Ectodermal cell (in vitro differentiated cells): ENCODE data around the gene NPEPPS. TPM values are rescaled to one million over a fixed set of nuclear protein-coding genes. Genes with fewer than 3 reads are reported as not detected.
"Not testable (repeated sequence)": the region's sequence is repeated elsewhere in the genome, so short reads cannot be mapped to it uniquely, and the experiment has no call there.

Experiments
- H3K27ac ChIP-seq: 2 replicates; pipeline ENCODE4 v1.7.0; 2013; ENCODE audit warnings: mild to moderate bottlenecking, low read depth, low read length; ENCODE audit not compliant: insufficient read depth, poor library complexity, severe bottlenecking
- H3K27me3 ChIP-seq: 2 replicates; pipeline ENCODE4 v1.7.0; 2013; ENCODE audit warnings: mild to moderate bottlenecking, low read length; ENCODE audit not compliant: insufficient read depth, control insufficient read depth, poor library complexity, severe bottlenecking
- H3K36me3 ChIP-seq: one replicate; pipeline ENCODE4 v1.7.0; 2013; ENCODE audit warnings: low read length; ENCODE audit not compliant: control insufficient read depth, insufficient read depth
- H3K4me1 ChIP-seq: one replicate; pipeline ENCODE4 v1.7.0; 2013; ENCODE audit warnings: low read length; ENCODE audit not compliant: control insufficient read depth, insufficient read depth
- H3K4me3 ChIP-seq: 2 replicates; pipeline ENCODE4 v1.7.0; 2013; ENCODE audit warnings: low read depth, low read length, control low read depth; ENCODE audit not compliant: insufficient read depth
- H3K9me3 ChIP-seq: 2 replicates; pipeline ENCODE4 v1.7.0; 2013; ENCODE audit warnings: mild to moderate bottlenecking, low read length, moderate library complexity; ENCODE audit not compliant: control insufficient read depth
- WGBS, 2 experiments: methylation state at CpG; one replicate each; pipeline ENCODE4 v1.1.7; 2013; ENCODE audit warnings: missing lambda C conversion rate in 2 of 2; 5-methylcytosine and 5-hydroxymethylcytosine counted together
- polyA plus RNA-seq, 4 experiments: library from polyadenylated mRNA; stranded (reverse); fragments of 50-300 nt; gene quantifications; one replicate each; pipeline ENCODE4 v1.2.3, GENCODE V29; 2013

NPEPPS gene, protein sequence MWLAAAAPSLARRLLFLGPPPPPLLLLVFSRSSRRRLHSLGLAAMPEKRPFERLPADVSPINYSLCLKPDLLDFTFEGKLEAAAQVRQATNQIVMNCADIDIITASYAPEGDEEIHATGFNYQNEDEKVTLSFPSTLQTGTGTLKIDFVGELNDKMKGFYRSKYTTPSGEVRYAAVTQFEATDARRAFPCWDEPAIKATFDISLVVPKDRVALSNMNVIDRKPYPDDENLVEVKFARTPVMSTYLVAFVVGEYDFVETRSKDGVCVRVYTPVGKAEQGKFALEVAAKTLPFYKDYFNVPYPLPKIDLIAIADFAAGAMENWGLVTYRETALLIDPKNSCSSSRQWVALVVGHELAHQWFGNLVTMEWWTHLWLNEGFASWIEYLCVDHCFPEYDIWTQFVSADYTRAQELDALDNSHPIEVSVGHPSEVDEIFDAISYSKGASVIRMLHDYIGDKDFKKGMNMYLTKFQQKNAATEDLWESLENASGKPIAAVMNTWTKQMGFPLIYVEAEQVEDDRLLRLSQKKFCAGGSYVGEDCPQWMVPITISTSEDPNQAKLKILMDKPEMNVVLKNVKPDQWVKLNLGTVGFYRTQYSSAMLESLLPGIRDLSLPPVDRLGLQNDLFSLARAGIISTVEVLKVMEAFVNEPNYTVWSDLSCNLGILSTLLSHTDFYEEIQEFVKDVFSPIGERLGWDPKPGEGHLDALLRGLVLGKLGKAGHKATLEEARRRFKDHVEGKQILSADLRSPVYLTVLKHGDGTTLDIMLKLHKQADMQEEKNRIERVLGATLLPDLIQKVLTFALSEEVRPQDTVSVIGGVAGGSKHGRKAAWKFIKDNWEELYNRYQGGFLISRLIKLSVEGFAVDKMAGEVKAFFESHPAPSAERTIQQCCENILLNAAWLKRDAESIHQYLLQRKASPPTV
- 160 TPM for polyA plus RNA-seq (2013, experiment 1 of 4)
- polyA plus RNA-seq (2013, experiment 2 of 4): 169 TPM
- 101 TPM for polyA plus RNA-seq (2013, experiment 3 of 4)
- 122 TPM for polyA plus RNA-seq (2013, experiment 4 of 4)

- 19% methylated on average over 50 to 51 of the region's 60 CpGs for WGBS, 2 experiments
- not testable (repeated sequence) for H3K36me3 ChIP-seq, H3K27me3 ChIP-seq, H3K9me3 ChIP-seq, H3K4me1 ChIP-seq
- peak within 1 kb of the TSS; percentile 60 for H3K4me3 ChIP-seq
- H3K27ac ChIP-seq: peak within 1 kb of the TSS; percentile 72
Observed at GRCh38 chr17:47530557-47531232, at the start of gene NPEPPS. TSS of gene NPEPPS (plus strand) at chr17:47531108. CDS start at chr17:47531301, 193 bp downstream.

- 16% methylated on average over 13 to 14 of the region's 15 CpGs for WGBS, 2 experiments
- H3K36me3 ChIP-seq, H3K27ac ChIP-seq, H3K4me1 ChIP-seq, H3K9me3 ChIP-seq, H3K27me3 ChIP-seq: not testable (repeated sequence)
- H3K4me3 ChIP-seq: peak overlapping the region; percentile 54
Observed at GRCh38 chr17:47491841-47492212, 39.1 kb upstream of the NPEPPS start.

DNA sequence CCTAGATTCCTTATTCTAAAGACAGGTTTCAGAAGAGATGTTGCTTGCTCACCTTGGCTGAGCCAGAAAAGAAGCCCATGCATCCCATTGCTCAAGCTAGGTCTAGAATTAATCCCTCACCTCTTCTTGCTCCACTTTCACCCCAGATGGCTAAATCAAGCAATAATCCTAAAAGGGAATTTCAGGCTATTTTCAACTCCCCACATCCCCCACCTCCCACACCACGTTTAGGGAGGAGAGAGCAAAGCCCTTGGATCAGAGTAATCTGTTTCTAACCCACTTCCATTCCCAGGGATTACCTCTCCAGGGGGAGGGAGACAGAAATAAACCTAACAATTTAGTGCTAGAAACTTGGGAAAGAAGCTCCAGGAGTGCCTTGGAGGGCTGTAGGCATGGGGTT, 31.8 kb upstream of the NPEPPS start:
- not testable (repeated sequence) for H3K4me1 ChIP-seq, H3K27me3 ChIP-seq, H3K36me3 ChIP-seq, H3K27ac ChIP-seq, H3K9me3 ChIP-seq, H3K4me3 ChIP-seq
- no CpG with 5 or more reads among the region's 1 CpG for WGBS, 2 experiments

- not testable (repeated sequence) for H3K4me3 ChIP-seq, H3K36me3 ChIP-seq, H3K27ac ChIP-seq, H3K4me1 ChIP-seq, H3K9me3 ChIP-seq, H3K27me3 ChIP-seq
- WGBS, 2 experiments: 81 to 93% methylated on average over 4 of the region's 4 CpGs
Observed at GRCh38 chr17:47499494-47499893, 31.4 kb upstream of the NPEPPS start.

DNA sequence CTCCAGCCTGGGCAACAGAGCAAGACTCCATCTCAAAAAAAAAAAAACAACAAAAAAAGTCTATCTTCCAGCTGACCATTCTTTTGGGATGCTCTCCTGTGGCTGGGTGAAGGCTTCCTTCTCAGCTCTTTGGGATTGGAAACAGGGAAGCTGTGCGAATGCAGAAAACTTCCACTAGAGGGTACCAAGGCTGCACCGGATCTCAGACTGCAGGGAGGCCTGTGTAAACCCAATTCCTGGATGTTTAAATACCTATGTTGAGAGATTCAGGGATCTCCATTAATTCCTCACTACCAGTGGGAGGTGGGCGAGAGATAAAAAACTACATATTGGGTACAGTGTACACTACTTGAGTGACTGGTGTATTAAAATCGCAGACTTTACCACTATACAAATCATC, 30.3 kb upstream of the NPEPPS start:
- H3K36me3 ChIP-seq: not testable (repeated sequence)

GRCh38 chr17:47502122-47502731, 28.7 kb upstream of the NPEPPS start:
- H3K27ac ChIP-seq, H3K9me3 ChIP-seq, H3K4me3 ChIP-seq, H3K4me1 ChIP-seq, H3K36me3 ChIP-seq, H3K27me3 ChIP-seq: not testable (repeated sequence)
- 76 to 93% methylated on average over 1 to 5 of the region's 8 CpGs for WGBS, 2 experiments

More for the DNA sequence above, 30.3 kb upstream of the NPEPPS start:
- 25 to 40% methylated on average over 1 to 4 of the region's 4 CpGs for WGBS, 2 experiments
- not testable (repeated sequence) for H3K27me3 ChIP-seq, H3K9me3 ChIP-seq, H3K4me3 ChIP-seq, H3K27ac ChIP-seq, H3K4me1 ChIP-seq

- not testable (repeated sequence) for H3K27me3 ChIP-seq, H3K4me1 ChIP-seq, H3K27ac ChIP-seq, H3K9me3 ChIP-seq, H3K4me3 ChIP-seq, H3K36me3 ChIP-seq
- WGBS, 2 experiments: 69 to 88% methylated on average over 2 of the region's 2 CpGs
Observed at GRCh38 chr17:47502776-47503455, 28.0 kb upstream of the NPEPPS start.

DNA sequence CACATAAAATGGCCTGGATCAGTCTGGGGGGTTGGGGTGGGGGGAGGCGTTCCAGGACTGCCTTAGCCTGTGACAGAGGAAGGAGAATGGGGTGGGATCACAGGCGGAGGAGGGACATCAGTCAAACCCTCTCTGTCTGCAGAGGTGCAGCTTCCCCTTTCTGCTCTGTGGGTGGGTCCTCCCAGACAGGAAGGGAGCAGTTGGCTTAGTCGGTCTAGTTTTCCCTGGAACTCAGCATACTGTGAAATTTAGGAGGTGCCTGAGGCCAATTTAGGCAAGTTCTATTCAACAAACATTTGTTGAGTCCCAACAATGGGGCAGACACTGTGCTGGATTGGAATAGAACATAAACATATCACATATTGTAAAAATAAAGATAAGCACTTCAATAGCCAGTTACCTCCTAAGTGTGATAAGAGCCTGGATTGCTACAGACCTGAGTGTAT, 19.2 kb upstream of the NPEPPS start:
- H3K4me3 ChIP-seq, H3K4me1 ChIP-seq, H3K36me3 ChIP-seq, H3K9me3 ChIP-seq, H3K27ac ChIP-seq, H3K27me3 ChIP-seq: not testable (repeated sequence)
- WGBS, 2 experiments: 26 to 28% methylated on average over 3 of the region's 3 CpGs

DNA sequence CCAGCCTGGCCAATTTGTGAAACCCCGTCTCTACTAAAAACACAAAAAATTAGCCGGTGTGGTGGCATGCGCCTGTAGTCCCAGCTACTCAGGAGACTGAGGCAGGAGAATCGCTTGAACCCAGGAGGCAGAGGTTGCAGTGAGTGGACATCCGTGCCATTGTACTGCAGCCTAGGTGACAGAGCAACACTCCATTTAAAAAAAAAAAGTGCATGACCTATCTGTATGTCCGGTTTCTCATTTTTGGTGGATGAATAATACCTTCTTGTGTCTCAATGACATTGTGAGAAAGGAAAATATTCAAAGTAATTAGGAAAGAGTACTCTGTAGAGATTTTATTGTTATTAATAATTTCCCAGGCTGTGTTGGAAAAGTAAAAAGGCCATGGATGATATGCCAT, 17.6 kb upstream of the NPEPPS start:
- not testable (repeated sequence) for H3K4me3 ChIP-seq, H3K27me3 ChIP-seq, H3K9me3 ChIP-seq, H3K27ac ChIP-seq, H3K4me1 ChIP-seq, H3K36me3 ChIP-seq
- 86 to 89% methylated on average over 6 of the region's 6 CpGs for WGBS, 2 experiments
